ENCODE data around the gene GPX3.

DNA sequence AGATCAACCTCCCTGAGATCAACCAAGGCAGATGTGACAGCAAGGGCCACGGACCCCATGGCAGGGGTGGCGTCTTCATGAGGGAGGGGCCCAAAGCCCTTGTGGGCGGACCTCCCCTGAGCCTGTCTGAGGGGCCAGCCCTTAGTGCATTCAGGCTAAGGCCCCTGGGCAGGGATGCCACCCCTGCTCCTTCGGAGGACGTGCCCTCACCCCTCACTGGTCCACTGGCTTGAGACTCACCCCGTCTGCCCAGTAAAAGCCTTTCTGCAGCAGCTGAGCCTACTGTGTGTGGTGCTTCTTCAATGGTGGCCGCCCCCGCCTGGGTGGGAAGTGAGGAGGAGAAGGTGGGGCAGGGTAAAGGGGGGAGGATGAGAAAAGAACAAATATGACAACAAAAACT is 8.3 kb downstream of the GPX3 start:
- TF ChIP-seq GATA3 (IDR thresholded peaks at IDR 0.05; ENCODE audit: low read depth, low read length): no peak
- TF ChIP-seq GATA2 (IDR thresholded peaks at IDR 0.05; ENCODE audit: low read depth, low read length): no peak

All from SH-SY5Y (cell line).